ENCODE data around the gene TRERF1. TPM values are rescaled to one million over a fixed set of nuclear protein-coding genes. Genes with fewer than 3 reads are reported as not detected.

Gene TRERF1
- total RNA-seq, 6 donors from 2014 or later: 2.0 to 7.3 (median 5.4) TPM

GRCh38 chr6:42400886-42401612 is 50.7 kb downstream of the TRERF1 start:
- DNase-seq (no peak), ATAC-seq (ENCODE audit: low FRiP score in 2 of 2) (no peak)
- Histone ChIP-seq H3K4me3 (no peak overlapping the region), H3K36me3 (no peaks in the 10 kb centered on the region), H3K9me3 (no peaks in the 10 kb centered on the region), H3K27me3 (no peaks in the 10 kb centered on the region), H3K27ac (no peak overlapping the region), H3K4me1 (peaks cover 16 to 25% (median 19%) of the 10 kb centered on the region in 4 donors)
- WGBS, 2 donors: 80% methylated on average over 6 to 8 of the region's 8 CpGs
- TF ChIP-seq EP300 (IDR thresholded peaks at IDR 0.05) (no peak), POLR2AphosphoS5 (IDR thresholded peaks at IDR 0.05) (no peak), POLR2A (IDR thresholded peaks at IDR 0.05) (no peak)
- TF ChIP-seq, protein P1, sequence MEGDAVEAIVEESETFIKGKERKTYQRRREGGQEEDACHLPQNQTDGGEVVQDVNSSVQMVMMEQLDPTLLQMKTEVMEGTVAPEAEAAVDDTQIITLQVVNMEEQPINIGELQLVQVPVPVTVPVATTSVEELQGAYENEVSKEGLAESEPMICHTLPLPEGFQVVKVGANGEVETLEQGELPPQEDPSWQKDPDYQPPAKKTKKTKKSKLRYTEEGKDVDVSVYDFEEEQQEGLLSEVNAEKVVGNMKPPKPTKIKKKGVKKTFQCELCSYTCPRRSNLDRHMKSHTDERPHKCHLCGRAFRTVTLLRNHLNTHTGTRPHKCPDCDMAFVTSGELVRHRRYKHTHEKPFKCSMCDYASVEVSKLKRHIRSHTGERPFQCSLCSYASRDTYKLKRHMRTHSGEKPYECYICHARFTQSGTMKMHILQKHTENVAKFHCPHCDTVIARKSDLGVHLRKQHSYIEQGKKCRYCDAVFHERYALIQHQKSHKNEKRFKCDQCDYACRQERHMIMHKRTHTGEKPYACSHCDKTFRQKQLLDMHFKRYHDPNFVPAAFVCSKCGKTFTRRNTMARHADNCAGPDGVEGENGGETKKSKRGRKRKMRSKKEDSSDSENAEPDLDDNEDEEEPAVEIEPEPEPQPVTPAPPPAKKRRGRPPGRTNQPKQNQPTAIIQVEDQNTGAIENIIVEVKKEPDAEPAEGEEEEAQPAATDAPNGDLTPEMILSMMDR (IDR thresholded peaks at IDR 0.05): no peak

GRCh38 chr6:42400061-42400760 is 51.5 kb downstream of the TRERF1 start:
- Histone ChIP-seq H3K27me3 (no peaks in the 10 kb centered on the region), H3K4me1 (peaks cover 15 to 24% (median 18%) of the 10 kb centered on the region in 4 donors), H3K36me3 (no peaks in the 10 kb centered on the region), H3K27ac (no peak overlapping the region), H3K9me3 (no peaks in the 10 kb centered on the region), H3K4me3 (no peak overlapping the region)
- DNase-seq: no peak
- ATAC-seq (ENCODE audit: low FRiP score in 2 of 2): no peak
- TF ChIP-seq POLR2A (IDR thresholded peaks at IDR 0.05): no peak
- TF ChIP-seq, protein P1 (IDR thresholded peaks at IDR 0.05): no peak
- 87 to 94% methylated on average over 8 of the region's 8 CpGs for WGBS, 2 donors

- no peak overlapping the region for H3K4me3 ChIP-seq
- TF ChIP-seq POLR2A (IDR thresholded peaks at IDR 0.05) (no peak), EP300 (IDR thresholded peaks at IDR 0.05) (no peak), POLR2AphosphoS5 (IDR thresholded peaks at IDR 0.05) (no peak)
- TF ChIP-seq, protein P1 (IDR thresholded peaks at IDR 0.05): no peak
- no peaks in the 10 kb centered on the region for H3K36me3 ChIP-seq
- no peak for ATAC-seq (ENCODE audit: low FRiP score in 2 of 2)
- H3K27ac ChIP-seq: no peak overlapping the region
- no peaks in the 10 kb centered on the region for H3K27me3 ChIP-seq
- WGBS, 2 donors: 94 to 96% methylated on average over 3 of the region's 3 CpGs
- peaks cover 0 to 2% (median 0%) of the 10 kb centered on the region in 4 donors for H3K4me1 ChIP-seq
- H3K9me3 ChIP-seq: no peaks in the 10 kb centered on the region
- DNase-seq: no peak
These were observed 55.0 kb downstream of the TRERF1 start for GRCh38 chr6:42396720-42397119.

- Histone ChIP-seq H3K36me3 (no peaks in the 10 kb centered on the region), H3K9me3 (no peaks in the 10 kb centered on the region), H3K27ac (peak overlapping the region in 1 of 4 donors; percentile 17), H3K4me3 (no peak overlapping the region), H3K27me3 (no peaks in the 10 kb centered on the region), H3K4me1 (peaks cover 0 to 8% (median 0%) of the 10 kb centered on the region in 4 donors)
- 82 to 83% methylated on average over 7 to 10 of the region's 10 CpGs for WGBS, 2 donors
- DNase-seq: peak in 1 of 2 donors; percentile 69
- TF ChIP-seq EP300 (IDR thresholded peaks at IDR 0.05) (no peak), POLR2A (IDR thresholded peaks at IDR 0.05) (no peak), POLR2AphosphoS5 (IDR thresholded peaks at IDR 0.05) (no peak)
- TF ChIP-seq, protein P1 (IDR thresholded peaks at IDR 0.05): no peak
- peak; percentile 58 to 65 for ATAC-seq (ENCODE audit: low FRiP score in 2 of 2)
These were observed 56.7 kb downstream of the TRERF1 start for GRCh38 chr6:42394881-42395620.

Measured in upper lobe of left lung (tissue), 6 donors.